Natural killer cell (primary cell): ENCODE results near the gene COPRS. TPM values are rescaled to one million over a fixed set of nuclear protein-coding genes. Genes with fewer than 3 reads are reported as not detected.

Experiments used
- ATAC-seq, 3 donors: fragments of 150-1000 bp in 2 of 3; fragments of 200-7000 bp in 1 of 3; cut with Tn5 transposase; 1 replicate in 1 of 3; 2 replicates in 2 of 3; pipeline ENCODE4 v1.10.0; 2021; ENCODE audit warnings: mild to moderate bottlenecking in 2 of 3, moderate library complexity in 2 of 3
- DNase-seq, 2 donors: peaks; one replicate each; pipeline versions ENCODE4 v3.0.0 to v3.0.0-alpha.2; 2013 to 2021; ENCODE audit warnings: mixed read lengths in 1 of 2
- H3K27ac ChIP-seq: one replicate; pipeline ENCODE4 v1.5.1; 2013; ENCODE audit warnings: mild to moderate bottlenecking, low read length
- H3K27me3 ChIP-seq: one replicate; pipeline ENCODE4 v1.6.1; 2013; ENCODE audit warnings: low read length; ENCODE audit not compliant: control insufficient read depth, insufficient read depth
- H3K36me3 ChIP-seq: one replicate; pipeline ENCODE4 v1.6.1; 2013; ENCODE audit warnings: low read length; ENCODE audit not compliant: control insufficient read depth, insufficient read depth
- H3K4me1 ChIP-seq: one replicate; pipeline ENCODE4 v1.6.1; 2013; ENCODE audit warnings: low read length; ENCODE audit not compliant: control insufficient read depth, insufficient read depth
- H3K4me3 ChIP-seq: one replicate; pipeline ENCODE4 v1.5.1; 2013; ENCODE audit warnings: low read length
- H3K9me3 ChIP-seq: one replicate; pipeline ENCODE4 v1.6.1; 2013; ENCODE audit warnings: low read length; ENCODE audit not compliant: control insufficient read depth, insufficient read depth
- H3K27ac Mint-ChIP-seq, 2 donors: one replicate each; pipeline ENCODE4 v1.8.0; 2022; ENCODE audit warnings: mild to moderate bottlenecking in 2 of 2, mixed read lengths in 2 of 2, moderate library complexity in 1 of 2
- H3K27me3 Mint-ChIP-seq, 2 donors: one replicate each; pipeline ENCODE4 v1.8.0; 2022; ENCODE audit warnings: low read depth in 2 of 2, mixed read lengths in 2 of 2
- H3K36me3 Mint-ChIP-seq: one replicate; pipeline ENCODE4 v1.8.0; 2022; ENCODE audit warnings: mixed read lengths
- H3K4me1 Mint-ChIP-seq, 2 donors: one replicate each; pipeline ENCODE4 v1.8.0; 2022; ENCODE audit warnings: mixed read lengths in 2 of 2
- H3K4me3 Mint-ChIP-seq: one replicate; pipeline ENCODE4 v1.8.0; 2022; ENCODE audit warnings: mild to moderate bottlenecking, moderate library complexity, mixed read lengths
- H3K9me3 Mint-ChIP-seq, 2 donors: one replicate each; pipeline ENCODE4 v1.8.0; 2022; ENCODE audit warnings: mixed read lengths in 2 of 2
- CTCF ChIP-seq: fragments of 200-600 bp; IDR thresholded peaks from one replicate; pipeline ENCODE4 v1.8.0; 2022; ENCODE audit warnings: antibody characterized with exemption
- WGBS: methylation state at CpG from one replicate; pipeline ENCODE4 v1.1.7; 2013; ENCODE audit warnings: missing lambda C conversion rate; ENCODE audit not compliant: insufficient coverage; 5-methylcytosine and 5-hydroxymethylcytosine counted together
- intact Hi-C: fragments of 100-400 bp; cut with micrococcal nuclease; formaldehyde crosslinking; loops from one replicate; pipeline ENCODE4 v1.14.2; 2022
- total RNA-seq, 4 donors: library from RNA; stranded (reverse); fragments of 120-200 nt in 1 of 4; gene quantifications; one replicate each; pipeline versions ENCODE4 v1.2.3 to v1.2.4, GENCODE V29; 2013 to 2022

COPRS gene
- total RNA-seq, 3 donors from 2014 or later (not counting 1 experiment from before 2014, with no cell fraction given) = 3.1 to 4.9 (median 3.4) TPM

- H3K9me3 Mint-ChIP-seq = no peaks in the 10 kb centered on the region
- Histone ChIP-seq H3K9me3 (no peaks in the 10 kb centered on the region), H3K4me1 (no peaks in the 10 kb centered on the region), H3K36me3 (no peaks in the 10 kb centered on the region), H3K27ac (no peak overlapping the region), H3K4me3 (no peak overlapping the region), H3K27me3 (peaks cover 2% of the 10 kb centered on the region)
- TF ChIP-seq CTCF = no peak
- no peaks in the 10 kb centered on the region for H3K4me1 Mint-ChIP-seq
- no peak overlapping the region for H3K4me3 Mint-ChIP-seq
- no peak for ATAC-seq
- intact Hi-C loops = no loop called here
- WGBS = 93% methylated on average over 3 of the region's 4 CpGs
- peaks cover 4% of the 10 kb centered on the region in 2 donors for H3K27me3 Mint-ChIP-seq
- no peak for DNase-seq
- H3K27ac Mint-ChIP-seq = no peak overlapping the region
- no peaks in the 10 kb centered on the region for H3K36me3 Mint-ChIP-seq
Measured at GRCh38 chr17:31808521-31809050, 50.5 kb downstream of the COPRS start.

DNA sequence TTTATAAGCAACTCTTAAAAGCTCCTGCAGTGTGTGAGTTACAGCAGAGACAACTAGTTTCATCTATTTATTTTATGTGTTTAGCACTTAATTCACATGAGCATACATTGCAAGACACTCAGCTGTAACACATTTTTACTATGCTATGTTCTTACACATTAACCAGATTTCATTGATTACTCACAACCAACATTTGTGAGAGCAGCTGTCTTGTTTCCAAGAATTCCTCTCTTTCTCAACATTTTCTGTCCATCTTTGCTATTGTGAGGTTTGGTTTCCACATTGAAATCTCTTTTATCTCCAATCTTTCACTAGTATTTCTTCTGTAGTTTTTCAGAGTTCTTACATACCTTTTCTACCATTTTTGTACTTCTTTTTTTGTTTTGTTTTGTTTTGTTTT, 51.2 kb downstream of the COPRS start:
- H3K27ac ChIP-seq = no peak overlapping the region
- no peaks in the 10 kb centered on the region for H3K4me1 ChIP-seq
- no peaks in the 10 kb centered on the region for H3K4me1 Mint-ChIP-seq
- peaks cover 2% of the 10 kb centered on the region for H3K27me3 ChIP-seq
- no peak overlapping the region for H3K4me3 ChIP-seq
- H3K4me3 Mint-ChIP-seq = no peak overlapping the region
- H3K9me3 Mint-ChIP-seq = no peaks in the 10 kb centered on the region
- no peaks in the 10 kb centered on the region for H3K9me3 ChIP-seq
- intact Hi-C loops = no loop called here
- no peak for TF ChIP-seq CTCF
- DNase-seq (no peak), ATAC-seq (no peak)
- no peaks in the 10 kb centered on the region for H3K36me3 ChIP-seq
- peaks cover 0 to 4% of the 10 kb centered on the region in 2 donors for H3K27me3 Mint-ChIP-seq
- H3K36me3 Mint-ChIP-seq = no peaks in the 10 kb centered on the region
- no peak overlapping the region for H3K27ac Mint-ChIP-seq

DNA sequence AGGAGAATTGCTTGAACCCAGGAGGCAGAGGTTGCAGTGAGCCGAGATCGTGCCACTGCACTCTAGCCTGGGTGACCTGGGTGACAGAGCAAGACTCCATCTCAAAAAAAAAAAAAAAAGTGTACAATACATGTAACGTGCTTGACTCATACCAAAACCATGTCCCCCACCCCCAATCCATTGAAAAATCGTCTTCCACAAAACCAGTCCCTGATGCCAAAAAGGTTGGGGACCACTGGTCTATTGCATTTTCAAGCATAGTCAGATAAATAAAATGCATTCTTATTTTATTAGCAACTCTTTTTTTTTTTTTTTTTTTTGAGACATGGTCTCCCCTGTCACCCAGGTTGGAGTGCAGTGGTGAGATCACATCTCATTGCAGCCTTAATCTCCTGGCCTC, 52.1 kb downstream of the COPRS start:
- no peaks in the 10 kb centered on the region for H3K36me3 ChIP-seq
- H3K4me3 ChIP-seq = no peak overlapping the region
- intact Hi-C loops = no loop called here
- no peak for ATAC-seq
- TF ChIP-seq CTCF = no peak
- Mint-ChIP-seq H3K4me1 (no peaks in the 10 kb centered on the region), H3K4me3 (no peak overlapping the region), H3K27me3 (peaks cover 4 to 6% of the 10 kb centered on the region in 2 donors), H3K9me3 (no peaks in the 10 kb centered on the region), H3K36me3 (no peaks in the 10 kb centered on the region), H3K27ac (no peak overlapping the region)
- H3K27ac ChIP-seq = no peak overlapping the region
- 74% methylated on average over 4 of the region's 4 CpGs for WGBS
- DNase-seq = no peak
- H3K27me3 ChIP-seq = peaks cover 2% of the 10 kb centered on the region
- no peaks in the 10 kb centered on the region for H3K9me3 ChIP-seq
- H3K4me1 ChIP-seq = no peaks in the 10 kb centered on the region

GRCh38 chr17:31803494-31804213, 55.4 kb downstream of the COPRS start:
- ATAC-seq (no peak), DNase-seq (no peak)
- Histone ChIP-seq H3K4me3 (no peak overlapping the region), H3K36me3 (no peaks in the 10 kb centered on the region), H3K4me1 (no peaks in the 10 kb centered on the region), H3K27ac (no peak overlapping the region), H3K27me3 (no peaks in the 10 kb centered on the region), H3K9me3 (no peaks in the 10 kb centered on the region)
- TF ChIP-seq CTCF = no peak
- no peak overlapping the region for H3K27ac Mint-ChIP-seq
- peaks cover 0 to 9% of the 10 kb centered on the region in 2 donors for H3K27me3 Mint-ChIP-seq
- H3K36me3 Mint-ChIP-seq = no peaks in the 10 kb centered on the region
- no peaks in the 10 kb centered on the region for H3K9me3 Mint-ChIP-seq
- no peak overlapping the region for H3K4me3 Mint-ChIP-seq
- intact Hi-C loops = no loop called here
- H3K4me1 Mint-ChIP-seq = no peaks in the 10 kb centered on the region
- WGBS = 66% methylated on average over 7 of the region's 11 CpGs
